ENCODE measurements around the gene MIEN1.
"Not testable (repeated sequence)": the region's sequence is repeated elsewhere in the genome, so short reads cannot be mapped to it uniquely, and the experiment has no call there.

MIEN1 gene

DNA sequence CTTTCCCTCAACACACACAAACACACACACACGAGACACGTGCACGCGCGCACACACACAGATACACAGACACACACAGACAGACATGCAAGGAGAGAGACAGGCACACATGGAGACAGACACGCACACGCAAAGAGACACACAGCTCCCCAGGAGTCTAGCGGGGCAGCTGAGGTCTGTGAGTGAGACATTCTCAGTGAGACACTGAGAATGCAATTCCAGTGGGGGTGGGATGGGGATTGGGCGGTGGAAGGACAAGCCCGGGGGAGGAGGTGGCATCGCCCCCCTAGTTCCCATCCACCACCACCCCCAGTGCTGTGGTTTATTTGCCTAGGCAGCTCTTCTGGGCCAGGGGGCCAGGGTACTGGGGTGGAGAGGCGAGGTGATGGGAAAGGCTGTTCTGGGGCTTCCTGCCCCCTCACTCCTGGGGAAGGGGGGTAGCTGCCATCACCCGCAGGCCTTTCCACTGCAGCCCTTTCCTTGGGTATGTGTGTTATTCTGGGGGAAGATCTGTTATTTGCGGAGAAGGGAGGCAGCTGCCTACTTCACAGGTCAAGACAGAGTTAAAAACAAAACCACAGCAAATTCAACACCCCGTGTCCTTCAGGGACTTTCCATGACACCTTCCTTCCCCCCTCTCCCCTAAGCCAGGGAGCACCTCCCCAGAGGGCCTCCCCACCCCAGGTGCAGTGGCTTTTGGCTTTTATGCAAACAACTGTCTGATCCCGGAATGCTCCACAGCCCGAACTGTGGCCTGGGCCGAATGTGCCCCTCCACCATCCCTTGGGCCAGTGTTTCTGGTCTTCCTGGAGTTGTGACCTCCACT is 25.4 kb upstream of the MIEN1 start:
- DNase-seq, result peak; percentile 62

DNA sequence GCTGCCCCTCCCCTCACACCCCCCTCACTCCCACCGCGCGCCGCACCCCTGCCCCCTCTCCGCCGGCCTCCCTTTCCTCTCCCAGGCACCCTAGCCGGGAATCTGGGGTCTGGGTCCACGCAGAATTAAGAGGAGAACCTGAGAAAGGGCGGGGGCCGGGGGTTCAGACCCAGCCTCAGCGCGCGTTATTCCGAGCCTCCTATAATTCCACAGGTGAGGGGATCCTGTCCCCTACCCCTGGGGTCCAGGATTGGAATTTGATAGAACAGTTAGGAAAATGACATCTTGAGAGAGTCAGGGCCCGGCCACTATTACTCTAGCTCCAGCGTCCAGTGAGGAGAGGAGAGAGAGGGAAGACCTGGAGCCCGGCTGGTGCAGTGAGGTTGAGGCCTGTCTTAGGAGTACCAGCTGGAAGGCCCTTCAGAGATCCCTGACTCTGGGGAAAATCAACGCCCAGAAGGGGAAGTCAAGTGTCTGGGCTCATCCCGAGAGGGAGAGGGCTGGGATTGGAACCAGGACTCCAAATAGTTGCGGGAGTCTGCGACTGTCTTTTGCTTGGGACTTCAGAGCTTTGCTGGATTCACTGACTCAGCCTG is 24.7 kb upstream of the MIEN1 start:
- no peak for DNase-seq

DNA sequence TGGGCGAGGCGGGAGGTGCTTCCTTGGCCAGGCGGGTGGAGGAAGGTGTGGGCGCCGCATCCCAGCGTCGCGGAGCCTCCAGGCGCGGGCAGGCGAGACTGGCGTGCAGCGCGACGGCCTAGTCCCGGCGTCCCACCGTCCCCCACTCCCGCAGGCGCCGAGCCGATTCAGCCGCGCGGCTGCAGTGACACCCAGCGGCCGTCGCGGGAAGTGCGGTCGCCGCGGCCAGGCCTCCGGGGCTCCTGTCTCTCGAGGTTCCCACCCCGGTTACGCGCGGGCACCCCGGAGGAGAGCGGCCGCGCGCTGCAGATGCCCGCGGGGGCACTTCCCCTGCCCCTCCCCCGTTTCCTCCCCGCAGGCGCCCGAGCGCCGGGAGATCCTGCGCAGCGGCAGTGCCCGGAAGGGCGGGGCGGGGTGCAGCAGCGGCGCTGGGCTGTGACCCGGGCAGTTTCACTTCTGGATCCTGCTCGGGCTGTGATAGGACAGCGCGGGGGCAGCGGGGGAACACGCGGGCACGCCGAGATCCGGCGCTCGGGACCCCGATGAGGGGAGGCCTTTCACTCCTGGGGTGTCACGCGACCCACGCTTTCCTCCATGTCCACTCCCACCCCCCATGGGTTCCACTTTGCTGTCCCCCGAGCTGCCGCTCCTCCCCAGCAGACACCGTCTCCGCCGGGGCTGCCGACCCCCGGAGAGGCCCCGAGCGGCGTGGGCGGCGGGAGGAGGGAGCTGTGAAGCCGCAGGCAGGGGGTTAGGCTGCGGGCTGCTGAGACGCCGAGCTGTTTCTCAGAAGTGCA is 24.0 kb upstream of the MIEN1 start:
- peak; percentile 93 for DNase-seq

DNA sequence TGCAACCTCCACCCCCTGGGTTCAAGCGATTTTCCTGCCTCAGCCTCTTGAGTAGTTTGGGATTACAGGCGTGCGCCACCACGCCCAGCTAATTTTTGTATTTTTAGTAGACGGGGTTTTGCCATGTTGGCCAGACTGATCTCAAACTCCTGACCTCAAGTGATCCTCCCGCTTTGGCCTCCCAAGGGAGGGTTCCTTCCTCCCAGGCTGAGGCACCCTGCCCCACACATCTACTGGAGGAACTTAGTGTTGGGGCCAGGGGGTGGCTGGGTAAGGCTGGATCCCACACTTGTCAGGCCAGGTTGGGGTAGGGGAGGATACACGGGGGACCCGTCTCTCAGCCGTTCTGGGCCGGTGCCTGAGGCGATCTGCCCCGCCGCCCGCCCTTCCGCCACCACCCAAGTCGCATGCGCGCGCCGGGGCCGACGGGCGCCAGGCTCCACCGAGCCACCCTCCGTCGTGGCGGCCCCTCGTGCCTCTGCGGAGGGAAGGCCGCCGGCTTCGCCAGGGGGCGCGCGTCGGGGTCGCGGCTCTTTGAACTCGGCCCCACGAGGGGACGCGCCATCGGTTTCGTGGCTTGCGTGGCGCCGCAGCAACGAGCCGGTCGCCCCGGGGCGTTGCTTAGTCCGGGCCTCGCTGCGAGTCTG is 23.3 kb upstream of the MIEN1 start:
- no peak for DNase-seq

DNA sequence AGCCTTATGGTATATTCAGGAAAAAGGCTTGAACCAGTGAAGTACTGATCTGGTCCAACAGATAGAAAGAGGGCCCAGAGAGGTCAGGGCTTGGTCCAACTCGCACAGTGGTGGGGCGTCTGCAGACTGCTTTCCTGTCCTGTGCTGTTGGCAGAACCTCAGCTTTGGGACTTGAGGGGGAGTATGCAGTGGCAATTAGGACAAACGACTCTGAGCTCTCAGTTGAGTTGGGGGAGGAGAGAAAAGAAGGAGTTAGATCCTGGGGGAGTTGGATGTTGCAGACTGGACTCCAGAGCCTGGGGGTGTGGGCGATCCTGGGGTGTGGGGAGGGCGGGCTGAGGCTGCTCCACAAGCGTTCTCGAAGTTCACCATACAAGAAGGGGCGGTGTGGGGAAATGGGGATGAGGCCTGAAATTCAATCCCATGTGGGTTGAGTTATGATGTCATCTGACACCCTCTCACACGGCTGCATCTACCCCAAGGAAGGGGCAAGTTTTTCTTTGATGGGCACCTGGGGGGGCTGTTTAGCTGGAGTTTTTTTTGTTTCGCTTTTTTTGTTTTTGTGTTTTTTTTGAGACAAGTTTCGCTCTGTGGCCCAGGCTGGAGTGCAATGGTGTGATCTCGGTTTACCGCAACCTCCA is 22.0 kb upstream of the MIEN1 start:
- no peak for DNase-seq

DNA sequence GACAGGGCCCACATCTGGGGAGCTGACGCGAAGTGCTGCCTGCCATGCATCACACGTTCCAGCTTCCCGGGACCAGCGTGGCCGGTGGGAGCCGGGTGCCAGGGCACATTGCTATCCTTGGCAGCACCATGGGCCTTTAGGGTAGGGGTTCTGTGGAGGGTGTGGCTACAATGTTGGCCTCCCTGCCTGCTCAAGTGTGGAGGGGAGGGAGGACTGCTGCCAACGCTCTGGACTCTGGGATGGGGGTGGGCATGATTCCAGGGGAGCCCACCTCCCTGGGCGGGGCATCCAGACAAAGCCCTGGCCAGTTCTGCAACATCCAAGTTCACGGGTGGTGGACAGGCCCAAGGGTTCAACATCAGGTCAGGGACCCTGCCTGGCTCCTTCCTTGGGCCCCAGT is 21.3 kb upstream of the MIEN1 start:
- DNase-seq, result no peak

DNA sequence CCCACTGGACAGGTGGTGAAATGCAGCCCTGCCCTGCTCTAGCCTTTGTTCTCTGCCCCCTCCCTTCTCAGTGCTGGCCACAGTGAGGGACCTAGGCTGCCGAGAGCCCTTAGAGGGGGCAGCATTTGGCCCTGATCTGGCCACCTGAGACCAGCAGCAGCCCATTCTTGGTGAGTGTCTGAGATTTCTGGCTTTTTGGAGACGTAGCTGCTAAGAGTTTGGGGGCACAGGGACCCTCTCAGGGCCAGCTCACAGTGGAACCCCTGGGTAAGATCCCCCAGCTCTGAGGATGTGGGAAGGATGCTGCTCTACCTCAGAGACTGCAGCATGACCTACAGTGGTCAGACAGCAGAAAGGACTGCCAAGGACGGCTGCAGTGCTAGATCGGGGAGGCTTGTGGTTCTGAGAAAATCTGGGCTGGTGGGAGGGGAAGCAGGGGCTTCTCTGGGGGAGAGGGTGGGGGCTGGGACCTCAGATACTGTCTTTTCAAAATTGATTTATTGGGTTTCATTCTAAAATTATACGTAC is 20.7 kb upstream of the MIEN1 start:
- DNase-seq, result no peak

DNA sequence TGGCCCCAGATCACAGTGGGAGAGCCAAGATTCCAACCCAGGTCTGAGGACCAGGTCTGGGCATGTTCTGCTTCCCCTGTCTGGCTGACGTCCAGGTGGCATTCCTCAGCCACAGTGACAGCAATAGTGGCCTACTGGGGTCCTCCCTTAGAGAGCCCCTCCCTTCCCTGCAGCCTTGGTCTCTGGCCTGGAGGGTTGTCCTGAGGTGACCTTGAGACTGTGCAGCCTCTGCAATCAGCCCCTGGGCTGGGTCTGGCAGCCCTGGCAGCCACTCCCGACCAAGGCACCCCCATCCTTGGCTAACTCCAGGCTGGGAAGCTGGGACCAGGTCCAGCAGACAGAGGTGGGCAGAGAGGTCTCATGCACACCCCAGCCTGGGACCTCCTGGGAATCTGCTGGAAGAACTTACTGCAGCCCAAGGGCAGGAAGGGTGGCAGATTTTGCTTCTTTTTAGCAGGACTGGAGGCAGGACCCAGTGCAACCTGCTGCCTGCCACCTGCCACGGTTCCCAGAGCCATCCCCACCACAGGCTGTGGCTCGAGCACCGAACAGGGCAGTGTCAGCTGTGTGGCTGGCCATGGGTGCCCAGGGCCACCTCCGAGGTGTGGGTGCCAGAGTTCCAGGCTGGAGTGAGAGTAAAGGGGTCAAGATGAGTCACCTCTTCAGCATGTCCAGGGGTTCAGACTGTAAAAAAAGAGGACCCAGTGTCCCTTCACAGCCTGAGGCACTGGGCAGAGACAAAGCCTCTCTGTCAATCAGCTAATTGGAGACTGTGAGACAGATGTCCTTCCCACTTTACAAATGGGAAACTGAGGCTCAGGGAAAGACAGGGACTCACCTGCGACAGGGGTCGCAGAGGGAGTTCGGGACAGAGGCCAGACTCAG is 20.0 kb upstream of the MIEN1 start:
- no peak for DNase-seq

DNA sequence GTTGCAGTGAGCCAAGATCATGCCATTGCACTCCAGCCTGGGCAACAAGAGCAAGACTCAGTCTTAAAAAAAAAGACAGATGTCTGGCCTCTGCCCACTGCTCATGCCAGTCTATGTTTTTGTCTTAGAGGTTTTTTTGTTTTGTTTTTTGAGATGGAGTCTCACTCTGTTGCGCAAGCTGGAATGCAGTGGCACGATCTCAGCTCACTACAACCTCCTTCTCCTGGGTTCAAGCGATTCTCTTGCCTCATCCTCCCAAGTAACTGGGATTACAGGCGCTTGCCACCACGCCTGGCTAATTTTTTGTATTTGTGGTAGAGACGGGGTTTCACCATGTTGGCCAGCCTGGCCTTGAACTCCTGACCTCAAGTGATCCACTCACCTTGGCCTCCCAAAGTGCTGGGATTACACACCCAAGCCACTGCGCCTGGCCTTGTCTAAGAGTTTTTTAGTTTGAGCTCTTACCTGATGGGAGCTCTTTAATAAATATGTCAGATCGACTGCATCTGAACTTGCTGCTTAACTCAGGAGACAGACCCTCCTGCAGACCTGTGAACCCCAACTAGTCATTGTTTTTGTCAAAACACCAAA is 18.2 kb upstream of the MIEN1 start:
- not testable (repeated sequence) for DNase-seq

DNA sequence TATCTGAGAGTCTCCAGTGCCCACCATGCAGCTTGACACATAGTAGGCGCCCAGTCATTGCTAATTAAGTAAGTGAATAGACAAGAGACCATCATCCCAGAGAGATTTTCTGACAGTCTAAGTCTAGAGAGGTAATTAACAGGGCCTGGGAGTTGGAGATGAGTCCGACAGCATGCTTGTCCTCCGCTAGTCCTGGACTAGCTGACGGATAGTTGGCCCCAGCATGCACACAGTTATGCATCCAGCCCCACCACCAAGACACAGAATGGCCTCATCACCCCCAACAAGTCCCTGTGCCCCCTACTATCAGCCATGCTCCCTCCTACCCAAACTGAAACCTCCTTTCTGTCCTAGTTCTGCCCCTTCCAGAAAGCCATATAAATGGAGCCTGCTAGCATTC is 17.4 kb upstream of the MIEN1 start:
- DNase-seq, result no peak

DNA sequence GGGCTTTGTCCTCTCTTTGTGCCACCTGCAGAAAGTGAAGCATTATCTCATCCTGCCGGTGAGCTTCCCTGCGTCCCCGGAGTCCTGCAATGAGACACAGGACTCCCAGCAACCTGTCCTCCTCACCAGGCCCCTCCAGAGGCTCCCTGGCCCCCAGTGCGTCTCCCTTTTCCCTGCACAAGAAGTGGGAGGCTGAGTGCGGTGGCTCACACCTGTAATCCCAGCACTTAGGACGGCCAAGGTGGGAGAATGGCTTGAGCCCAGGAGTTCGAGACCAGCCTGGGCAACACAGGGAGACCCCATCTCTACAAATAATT is 15.8 kb upstream of the MIEN1 start:
- DNase-seq, result no peak

DNA sequence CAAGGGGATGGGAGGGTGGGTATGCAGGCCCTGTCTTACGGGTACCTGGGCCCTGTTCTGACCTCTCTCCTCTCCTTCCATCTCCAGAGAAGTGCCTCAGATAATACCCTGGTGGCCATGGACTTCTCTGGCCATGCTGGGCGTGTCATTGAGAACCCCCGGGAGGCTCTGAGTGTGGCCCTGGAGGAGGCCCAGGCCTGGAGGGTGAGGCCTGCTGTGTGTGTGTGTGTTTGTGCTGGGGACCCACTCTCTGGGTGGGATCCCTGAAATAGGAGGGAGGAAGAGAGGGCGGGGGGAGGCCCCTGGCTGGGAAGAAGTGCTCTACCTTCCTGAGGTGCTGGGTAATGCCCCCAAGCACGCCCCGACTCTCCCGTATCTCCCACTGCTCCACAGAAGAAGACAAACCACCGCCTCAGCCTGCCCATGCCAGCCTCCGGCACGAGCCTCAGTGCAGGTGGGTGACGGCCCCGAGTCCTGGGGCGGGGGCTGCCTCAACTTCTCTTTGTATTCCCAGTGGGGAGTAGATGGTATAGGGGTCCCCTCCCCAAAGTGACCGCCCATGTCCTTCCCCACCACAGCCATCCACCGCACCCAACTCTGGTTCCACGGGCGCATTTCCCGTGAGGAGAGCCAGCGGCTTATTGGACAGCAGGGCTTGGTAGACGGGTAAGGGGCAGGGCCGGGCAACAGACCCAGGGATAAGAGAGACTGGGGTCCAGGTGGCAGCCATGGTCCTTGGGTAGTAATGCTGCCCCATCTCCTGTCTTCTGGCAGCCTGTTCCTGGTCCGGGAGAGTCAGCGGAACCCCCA is 15.2 kb upstream of the MIEN1 start:
- DNase-seq, result no peak

DNA sequence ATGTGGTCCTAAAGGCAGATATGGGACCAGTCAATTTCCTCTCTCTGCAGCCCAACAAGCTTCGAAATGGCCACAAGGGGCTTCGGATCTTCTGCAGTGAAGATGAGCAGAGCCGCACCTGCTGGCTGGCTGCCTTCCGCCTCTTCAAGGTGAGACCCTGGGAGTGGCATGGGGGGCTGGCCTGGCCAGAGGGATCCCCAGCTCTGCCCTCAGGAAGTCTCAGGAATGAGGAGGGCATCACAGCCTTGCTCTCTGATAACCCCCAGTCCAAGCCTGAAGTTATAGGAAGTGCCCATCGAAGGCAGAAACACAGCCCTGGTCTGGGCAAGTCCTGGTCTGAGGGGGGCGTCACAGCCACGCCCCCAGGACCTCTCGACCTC is 14.5 kb upstream of the MIEN1 start:
- DNase-seq, result no peak

DNA sequence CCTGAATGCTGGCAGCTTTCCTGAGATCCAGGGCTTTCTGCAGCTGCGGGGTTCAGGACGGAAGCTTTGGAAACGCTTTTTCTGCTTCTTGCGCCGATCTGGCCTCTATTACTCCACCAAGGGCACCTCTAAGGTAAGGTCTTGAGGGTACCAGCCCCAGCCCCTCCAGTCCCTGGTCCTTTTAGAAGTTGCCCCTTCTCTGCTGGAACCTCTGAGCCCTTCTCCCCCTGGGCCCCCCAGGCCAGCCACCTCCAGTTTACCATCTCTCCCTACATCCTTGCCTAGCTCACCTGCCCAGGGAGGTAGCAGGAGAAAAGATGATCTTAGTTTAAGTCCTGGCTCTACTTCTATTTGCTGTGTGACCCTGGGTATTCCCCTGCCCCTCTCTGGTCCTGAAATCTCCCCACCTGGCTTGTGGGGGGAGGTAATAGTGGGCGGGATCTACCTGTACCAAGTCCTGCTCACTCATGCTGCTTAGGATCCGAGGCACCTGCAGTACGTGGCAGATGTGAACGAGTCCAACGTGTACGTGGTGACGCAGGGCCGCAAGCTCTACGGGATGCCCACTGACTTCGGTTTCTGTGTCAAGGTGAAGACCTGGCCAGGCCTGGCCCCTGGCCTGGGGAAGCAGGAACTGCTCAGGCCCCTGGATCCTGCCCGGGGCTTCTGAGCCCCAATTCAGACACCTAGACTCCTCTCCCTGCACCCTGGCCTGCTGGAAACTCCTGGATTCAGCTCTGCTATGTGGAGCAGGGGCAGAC is 13.9 kb upstream of the MIEN1 start:
- DNase-seq, result no peak

DNA sequence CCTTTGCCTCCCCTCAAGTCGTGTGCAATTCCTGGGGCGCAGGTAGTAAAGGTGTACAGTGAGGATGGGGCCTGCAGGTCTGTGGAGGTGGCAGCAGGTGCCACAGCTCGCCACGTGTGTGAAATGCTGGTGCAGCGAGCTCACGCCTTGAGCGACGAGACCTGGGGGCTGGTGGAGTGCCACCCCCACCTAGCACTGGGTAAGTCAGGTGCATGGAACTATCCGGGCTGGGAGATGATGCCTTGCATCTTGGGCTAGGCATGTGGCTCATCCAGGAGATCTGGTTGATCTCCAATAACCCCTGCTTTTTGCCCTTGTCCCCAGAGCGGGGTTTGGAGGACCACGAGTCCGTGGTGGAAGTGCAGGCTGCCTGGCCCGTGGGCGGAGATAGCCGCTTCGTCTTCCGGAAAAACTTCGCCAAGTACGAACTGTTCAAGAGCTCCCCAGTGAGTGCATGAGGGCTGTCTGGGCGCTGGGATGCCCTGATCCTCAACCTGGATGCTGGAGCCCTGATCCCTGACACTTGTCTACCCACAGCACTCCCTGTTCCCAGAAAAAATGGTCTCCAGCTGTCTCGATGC is 12.6 kb upstream of the MIEN1 start:
- DNase-seq, result no peak

DNA sequence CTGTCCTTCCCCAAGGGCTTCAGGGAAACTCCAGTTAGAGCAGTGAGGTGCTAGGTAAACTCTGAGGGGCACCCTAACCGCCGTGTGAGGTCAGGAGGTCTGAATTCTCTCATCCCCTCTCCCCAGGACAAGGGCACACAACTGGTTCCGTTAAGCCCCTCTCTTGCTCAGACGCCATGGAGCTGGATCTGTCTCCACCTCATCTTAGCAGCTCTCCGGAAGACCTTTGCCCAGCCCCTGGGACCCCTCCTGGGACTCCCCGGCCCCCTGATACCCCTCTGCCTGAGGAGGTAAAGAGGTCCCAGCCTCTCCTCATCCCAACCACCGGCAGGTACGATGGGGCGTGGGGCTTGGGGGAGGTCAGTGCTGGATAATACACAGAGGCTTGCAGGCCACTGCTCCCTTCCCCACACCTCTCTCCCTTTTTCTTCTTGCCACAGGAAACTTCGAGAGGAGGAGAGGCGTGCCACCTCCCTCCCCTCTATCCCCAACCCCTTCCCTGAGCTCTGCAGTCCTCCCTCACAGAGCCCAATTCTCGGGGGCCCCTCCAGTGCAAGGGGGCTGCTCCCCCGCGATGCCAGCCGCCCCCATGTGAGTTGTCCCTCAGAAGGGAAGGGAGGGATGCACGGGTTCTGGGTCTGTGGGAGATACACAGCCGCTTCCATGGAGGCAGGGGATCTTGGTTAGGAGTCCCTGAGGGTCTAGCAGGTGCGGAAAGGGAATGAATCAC is 12.0 kb upstream of the MIEN1 start:
- no peak for DNase-seq

DNA sequence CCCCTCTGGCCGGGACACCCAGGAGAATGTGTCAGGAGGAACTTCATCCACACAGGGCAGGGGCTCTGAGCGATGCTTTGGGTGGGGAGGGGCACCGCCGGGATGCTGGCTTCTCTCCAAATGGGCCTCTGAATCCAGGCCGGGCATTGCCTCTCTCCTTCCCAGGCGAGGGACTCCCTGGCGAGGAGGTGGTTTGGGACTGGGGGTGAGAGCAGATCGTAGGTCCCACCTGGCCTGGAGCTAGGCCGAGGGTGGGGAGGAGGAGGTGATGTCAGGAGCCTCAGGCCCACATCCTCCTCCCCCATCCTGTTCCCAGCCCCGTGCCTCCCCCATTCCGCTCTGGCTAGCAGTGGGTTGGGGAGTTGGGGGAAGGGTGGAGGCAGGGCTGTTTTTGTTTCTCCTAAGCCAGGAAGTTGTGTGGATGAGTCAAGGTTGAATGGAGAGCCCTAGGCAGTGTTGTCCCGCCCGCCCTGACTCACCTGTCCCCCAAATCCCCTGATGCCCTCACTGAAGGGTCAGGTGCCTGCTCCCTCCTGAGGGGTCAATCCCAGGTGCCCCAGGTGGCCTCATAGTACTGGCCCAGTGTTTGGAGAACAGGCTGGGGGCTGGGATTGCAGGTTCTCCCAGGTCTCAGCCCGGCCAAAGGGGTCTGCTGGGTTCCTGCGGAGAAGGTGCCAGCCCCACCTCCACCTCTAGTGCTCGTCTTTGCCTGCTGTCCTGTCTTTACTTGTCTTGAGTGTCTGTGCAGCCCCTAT is 10.2 kb upstream of the MIEN1 start:
- no peak for DNase-seq

DNA sequence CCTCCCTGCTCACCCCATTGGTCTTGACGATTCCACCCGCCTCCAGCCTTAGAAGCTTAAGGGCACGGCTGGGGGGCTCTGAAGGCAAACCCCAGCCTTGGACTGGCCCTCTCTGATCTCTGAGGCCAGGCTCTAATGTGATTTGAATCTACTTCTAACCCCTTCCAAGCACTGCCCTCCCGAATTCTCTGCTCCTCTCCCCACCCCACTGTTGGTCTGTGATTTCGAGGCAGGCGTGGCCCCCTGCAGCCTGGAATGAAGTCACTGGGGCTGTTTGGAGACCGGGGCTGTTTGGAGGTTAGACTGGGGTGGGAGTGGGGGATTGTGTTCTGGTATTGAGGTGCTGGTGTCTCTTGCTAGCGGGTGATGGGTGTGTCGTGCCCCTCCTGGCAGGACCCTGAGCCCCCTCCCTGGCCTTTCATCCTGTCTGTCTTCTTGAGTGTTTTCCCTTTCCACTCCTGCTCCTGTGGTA is 9.6 kb upstream of the MIEN1 start:
- no peak for DNase-seq
